GM12874 (cell line): Measurements from ENCODE around the gene JAGN1.

Experiments used
- TF ChIP-seq, protein P1 (sequence below): IDR thresholded peaks from 2 replicates; pipeline ENCODE4 v1.5.1; 2011; ENCODE audit warnings: low read depth, mild to moderate bottlenecking, control low read depth, low read length, moderate library complexity; ENCODE audit not compliant: insufficient read depth

Gene JAGN1

DNA sequence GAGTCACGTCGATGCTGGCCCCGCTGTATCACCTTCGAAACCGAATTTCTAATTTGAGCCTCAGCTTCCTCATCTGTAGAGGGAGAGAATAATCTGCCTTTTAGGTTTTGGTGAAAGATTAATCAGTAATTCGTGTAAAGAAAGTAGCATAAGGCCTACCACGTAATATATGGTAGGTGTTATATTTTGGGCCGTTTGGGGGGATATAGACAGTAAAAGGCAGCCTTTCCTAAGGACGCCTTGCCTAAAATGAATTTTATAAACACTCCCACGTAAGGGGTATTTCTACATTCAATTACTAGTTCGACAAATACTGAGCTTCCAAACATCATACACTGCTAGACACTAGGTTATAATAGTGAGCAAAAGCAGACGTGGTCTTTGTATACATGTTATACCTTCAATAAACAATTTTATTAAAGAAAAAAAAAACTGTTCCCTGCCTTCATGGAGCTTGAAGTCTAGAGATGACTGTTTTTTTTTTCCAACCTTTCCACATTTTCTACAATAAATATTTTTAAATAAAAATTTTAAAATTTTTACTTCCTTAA, 737 bp downstream of the JAGN1 start:
- TF ChIP-seq, protein P1, sequence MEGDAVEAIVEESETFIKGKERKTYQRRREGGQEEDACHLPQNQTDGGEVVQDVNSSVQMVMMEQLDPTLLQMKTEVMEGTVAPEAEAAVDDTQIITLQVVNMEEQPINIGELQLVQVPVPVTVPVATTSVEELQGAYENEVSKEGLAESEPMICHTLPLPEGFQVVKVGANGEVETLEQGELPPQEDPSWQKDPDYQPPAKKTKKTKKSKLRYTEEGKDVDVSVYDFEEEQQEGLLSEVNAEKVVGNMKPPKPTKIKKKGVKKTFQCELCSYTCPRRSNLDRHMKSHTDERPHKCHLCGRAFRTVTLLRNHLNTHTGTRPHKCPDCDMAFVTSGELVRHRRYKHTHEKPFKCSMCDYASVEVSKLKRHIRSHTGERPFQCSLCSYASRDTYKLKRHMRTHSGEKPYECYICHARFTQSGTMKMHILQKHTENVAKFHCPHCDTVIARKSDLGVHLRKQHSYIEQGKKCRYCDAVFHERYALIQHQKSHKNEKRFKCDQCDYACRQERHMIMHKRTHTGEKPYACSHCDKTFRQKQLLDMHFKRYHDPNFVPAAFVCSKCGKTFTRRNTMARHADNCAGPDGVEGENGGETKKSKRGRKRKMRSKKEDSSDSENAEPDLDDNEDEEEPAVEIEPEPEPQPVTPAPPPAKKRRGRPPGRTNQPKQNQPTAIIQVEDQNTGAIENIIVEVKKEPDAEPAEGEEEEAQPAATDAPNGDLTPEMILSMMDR = no peak

DNA sequence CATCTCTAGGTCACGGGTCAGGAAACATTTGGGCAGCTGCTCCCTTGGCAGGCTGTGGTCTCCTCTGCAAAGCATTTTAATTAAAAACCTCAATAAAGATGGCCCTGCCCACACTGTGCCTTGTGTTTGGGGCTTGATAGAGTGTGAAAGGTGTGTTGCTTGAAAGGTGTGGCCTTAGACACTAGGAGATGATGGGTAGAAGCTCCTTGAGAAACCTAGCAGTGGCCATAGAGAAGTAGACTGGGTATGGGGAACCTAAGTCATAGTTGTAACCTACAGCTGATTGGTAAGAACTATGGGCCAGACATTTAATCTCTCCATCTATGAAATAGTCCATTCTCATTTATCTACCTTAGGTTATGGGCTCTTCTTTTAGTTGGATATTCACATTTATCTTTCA, 3.3 kb downstream of the JAGN1 start:
- TF ChIP-seq, protein P1 = no peak

DNA sequence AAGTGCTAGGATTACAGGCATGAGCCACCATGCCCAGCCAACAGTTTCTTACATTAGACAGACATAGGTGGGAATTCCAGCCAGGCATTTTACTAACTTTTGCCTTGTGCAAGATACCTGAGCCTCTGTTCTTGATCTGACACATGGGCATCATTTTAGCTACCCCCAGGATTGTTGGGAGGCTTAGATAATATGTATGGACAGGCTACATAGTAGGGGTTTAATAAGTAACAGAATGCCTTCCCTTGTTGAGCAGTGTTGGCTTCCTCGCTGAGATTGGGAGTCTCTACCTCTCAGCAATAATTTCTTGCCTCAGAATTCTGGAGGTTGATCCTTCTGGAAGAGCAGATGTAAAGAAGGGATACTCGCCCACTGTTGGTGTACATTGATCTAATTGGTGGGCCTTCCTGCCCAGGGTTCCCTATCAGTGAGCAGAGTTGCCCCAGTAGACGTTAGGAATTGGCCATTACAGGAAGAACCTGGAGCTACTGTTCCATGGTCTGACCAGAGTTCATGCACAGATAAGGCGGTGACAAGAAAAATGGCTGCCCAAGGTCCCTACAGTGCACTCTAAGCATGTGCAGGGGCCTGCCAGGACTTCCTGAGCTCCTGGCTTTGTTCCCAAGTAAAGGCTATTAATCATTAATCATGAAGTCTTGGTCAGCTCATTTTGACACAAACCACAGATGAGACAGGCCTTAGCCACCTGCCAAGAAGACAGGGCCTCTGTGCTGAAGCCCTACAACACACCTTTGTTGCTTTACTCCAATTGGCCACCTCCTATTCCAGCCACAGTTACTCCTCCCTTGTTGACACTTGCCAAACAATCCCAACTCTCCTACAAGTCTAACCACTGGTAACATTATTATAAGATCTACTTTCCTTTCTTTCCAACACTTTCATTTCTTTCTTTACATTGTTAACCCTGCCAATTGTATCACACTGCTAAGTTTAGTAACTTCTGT, 7.3 kb downstream of the JAGN1 start:
- TF ChIP-seq, protein P1 = no peak

DNA sequence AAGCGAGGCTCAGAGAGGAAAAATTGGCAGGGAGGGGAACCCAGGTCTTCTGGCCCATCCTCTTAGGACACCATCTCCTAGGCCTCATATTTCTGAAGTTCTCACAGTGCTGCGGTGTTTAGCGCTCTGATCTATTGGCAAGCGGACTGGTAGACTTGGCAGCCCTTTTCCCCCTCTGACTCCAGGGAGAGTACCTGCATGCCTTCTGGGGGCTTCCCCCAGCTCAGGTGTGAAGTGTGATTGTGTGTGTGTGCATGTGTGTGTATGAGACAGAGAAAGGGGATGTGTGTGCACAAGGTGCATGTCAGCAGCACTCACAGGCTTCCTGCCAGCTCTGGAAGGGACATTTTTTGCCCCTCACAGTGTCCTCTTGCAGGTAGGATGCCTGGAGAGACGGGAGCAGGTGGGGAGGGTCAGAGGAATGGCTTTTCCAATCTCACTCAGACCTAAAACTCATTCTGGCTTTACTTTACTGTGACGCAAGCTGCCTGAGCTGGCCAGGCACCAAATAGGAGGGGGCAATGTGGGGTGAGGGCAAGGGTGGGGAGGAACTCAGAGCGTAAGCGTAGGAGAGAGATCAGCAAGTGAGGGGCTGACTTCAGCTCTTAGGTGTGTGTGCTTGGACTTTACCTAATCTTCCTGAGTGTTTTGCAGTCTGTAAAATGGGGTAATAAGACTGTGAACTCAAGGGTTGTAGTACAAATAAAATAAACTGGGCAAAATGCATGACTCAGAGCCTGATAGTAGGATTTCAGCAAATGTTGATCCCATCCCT, 8.2 kb downstream of the JAGN1 start:
- TF ChIP-seq, protein P1 = no peak

DNA sequence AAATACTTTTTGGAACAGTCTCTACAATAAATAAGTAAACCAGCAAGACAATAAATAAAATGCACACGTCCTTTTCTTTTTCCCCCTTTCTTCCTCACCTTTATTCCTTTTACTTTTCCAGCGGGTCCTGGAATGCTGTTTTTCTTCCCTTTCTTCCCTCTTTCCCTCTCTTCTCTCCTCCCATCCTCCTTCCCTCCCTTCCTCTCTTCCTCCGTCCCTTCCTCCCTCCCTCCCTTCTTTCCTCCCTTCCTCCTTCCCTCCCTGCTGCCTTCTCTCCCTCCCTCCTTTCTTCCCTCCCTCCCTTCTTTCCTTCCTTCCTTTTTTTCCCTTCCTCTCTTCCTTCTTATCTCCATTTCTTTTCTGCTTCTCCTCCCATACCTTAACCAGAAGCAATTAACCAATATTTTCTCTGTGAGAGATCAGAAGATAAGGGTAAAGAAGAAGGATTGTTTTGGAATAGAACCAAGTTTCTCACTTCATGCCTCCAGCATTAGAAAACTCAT, 8.9 kb downstream of the JAGN1 start:
- TF ChIP-seq, protein P1 = no peak

DNA sequence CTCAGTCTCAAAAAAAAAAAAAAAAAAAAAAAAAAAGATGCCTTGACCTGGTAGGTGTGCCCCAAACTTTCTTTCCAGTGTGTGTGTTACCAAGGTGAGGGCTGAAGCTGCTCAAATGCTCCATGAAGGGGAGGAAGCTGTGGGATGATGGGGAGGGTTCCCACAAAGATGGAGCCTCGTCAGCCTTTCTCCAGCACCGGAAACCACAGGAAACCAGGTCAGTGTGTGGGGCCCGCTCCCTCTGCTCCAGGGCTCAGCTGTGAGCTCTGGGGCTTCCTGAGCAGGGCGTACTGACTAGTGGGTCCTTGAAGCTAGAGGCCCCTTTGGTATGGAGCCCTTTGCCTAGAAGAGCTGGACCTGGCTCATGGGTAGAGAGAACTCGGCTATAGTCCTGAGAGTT, 11.6 kb downstream of the JAGN1 start:
- TF ChIP-seq, protein P1 = no peak
